ENCODE data around the gene RPS17.
"Not testable (repeated sequence)": the region's sequence is repeated elsewhere in the genome, so short reads cannot be mapped to it uniquely, and the experiment has no call there.

The RPS17 gene

DNA sequence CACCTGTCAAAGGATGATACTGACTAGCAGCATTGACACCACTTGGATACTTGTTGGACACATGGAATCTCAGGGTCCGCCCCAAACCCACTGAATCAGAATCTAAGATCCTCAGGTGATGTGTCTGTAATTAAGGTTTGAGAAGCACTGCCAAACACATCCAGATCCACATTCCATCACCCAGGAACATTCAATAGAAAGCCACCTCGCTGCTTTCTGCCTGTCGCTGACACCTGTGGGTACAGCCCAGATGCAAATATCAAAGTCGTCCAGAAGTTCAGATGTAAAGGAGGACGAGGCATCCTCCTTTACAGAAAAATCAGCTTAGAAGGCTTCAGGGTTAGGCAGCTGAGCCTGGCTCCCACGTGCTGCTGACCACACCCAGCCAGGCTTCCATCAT, 5.2 kb upstream of the RPS17 start:
- no peak for DNase-seq (ENCODE audit: low read depth in 2 of 2)

DNA sequence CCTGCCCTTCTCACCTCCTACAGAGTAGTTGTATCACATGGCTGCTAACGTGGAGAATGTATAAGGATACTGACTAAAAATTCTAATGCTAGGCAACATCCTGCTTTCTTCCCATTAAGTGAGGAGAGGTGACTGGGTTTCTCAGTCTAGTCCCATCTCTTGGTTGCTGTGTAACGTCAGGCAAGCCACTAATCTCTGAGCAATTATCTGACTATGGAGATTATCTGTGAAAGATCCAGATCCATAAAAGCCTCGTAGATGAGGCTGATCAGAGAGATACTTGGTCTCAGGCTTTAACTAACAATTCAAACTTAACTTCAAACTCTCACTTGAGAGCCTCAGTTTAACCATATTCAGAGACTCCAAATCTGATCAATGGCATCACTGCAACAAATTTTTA, 4.7 kb upstream of the RPS17 start:
- DNase-seq (ENCODE audit: low read depth in 2 of 2): no peak

GRCh38 chr15:82544431-82544830, 4.2 kb upstream of the RPS17 start:
- no peak for DNase-seq (ENCODE audit: low read depth in 2 of 2)

DNA sequence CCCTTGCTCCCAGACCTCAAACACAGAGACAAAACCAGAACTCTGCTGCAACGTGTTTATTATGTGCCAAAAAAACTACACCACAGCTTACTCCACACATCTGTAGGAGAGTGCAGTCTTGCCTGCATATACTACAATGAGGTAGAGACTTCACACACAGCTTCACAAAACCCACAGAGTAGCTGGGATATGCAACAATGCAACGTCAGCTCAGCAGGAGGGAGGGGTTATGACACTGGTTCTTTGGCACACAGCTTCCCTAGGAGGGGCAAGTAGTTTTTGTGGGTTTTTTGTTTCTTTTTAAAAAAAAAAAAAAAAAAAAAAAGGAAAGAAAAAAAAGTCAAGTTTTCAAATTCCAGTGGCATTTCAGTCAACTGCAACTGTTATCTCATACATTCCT, 2.9 kb upstream of the RPS17 start:
- no peak for DNase-seq (ENCODE audit: low read depth in 2 of 2)

GRCh38 chr15:82540984-82541431, 751 bp upstream of the RPS17 start:
- no peak for DNase-seq (ENCODE audit: low read depth in 2 of 2)

GRCh38 chr15:82539691-82540054, 584 bp downstream of the RPS17 start:
- DNase-seq (ENCODE audit: low read depth in 2 of 2): no peak

- no peak for DNase-seq (ENCODE audit: low read depth in 2 of 2)
Measured at GRCh38 chr15:82538961-82539690, 1.1 kb downstream of the RPS17 start.

- no peak for DNase-seq (ENCODE audit: low read depth in 2 of 2)
Measured at GRCh38 chr15:82537351-82537908, 2.8 kb downstream of the RPS17 start.

DNA sequence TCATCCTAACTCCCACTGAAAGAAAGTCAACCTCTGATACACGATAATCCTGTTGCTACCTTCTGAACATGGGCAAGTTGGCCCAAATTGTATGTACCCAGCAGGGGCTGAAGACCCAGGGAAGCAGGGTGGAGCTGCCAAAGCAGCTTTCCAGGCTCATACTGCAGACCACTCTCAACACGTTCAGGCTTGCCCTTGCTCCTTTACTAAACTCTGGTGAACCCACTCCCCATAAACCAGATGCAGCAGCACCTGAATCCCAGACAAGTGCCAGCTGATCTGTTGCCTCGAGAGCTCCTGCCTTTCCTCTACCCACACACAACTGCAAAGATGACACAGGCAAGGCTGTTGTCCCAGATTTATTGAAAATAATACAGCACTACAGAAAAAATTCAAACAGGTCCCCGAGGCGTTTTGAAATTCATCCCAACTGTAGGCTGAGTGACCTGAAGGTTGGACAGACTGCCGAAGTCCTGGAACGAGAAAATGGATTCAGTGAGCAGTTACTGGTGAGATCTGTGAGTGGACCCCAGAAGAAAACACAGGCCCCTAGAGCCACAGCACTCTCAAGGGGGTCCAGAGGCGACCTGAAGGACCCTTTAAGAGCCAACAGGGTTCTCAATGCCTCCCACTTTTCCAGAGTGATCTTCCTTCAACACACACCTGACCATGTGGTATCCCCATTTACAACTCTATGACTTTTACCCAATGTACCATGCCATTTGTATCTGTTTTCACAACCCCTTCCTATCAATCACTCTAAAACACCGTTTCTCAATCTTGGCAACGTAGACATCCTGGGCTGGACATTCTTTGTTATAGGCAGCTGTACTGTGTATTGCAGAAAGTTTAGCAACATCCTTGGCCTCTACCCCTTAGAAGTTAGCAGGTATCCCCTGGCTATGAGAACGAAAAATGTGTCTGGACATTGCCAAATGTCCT, 3.6 kb downstream of the RPS17 start:
- DNase-seq (ENCODE audit: low read depth in 2 of 2): no peak

- DNase-seq (ENCODE audit: low read depth in 2 of 2): no peak
Measured at GRCh38 chr15:82535566-82536408, 4.5 kb downstream of the RPS17 start.

GRCh38 chr15:82535151-82535550, 5.1 kb downstream of the RPS17 start:
- DNase-seq (ENCODE audit: low read depth in 2 of 2): not testable (repeated sequence)

GRCh38 chr15:82534457-82534861, 5.8 kb downstream of the RPS17 start:
- not testable (repeated sequence) for DNase-seq (ENCODE audit: low read depth in 2 of 2)

- DNase-seq (ENCODE audit: low read depth in 2 of 2): no peak
Measured at GRCh38 chr15:82533801-82534200, 6.5 kb downstream of the RPS17 start.

GRCh38 chr15:82532991-82533481, 7.2 kb downstream of the RPS17 start:
- no peak for DNase-seq (ENCODE audit: low read depth in 2 of 2)

DNA sequence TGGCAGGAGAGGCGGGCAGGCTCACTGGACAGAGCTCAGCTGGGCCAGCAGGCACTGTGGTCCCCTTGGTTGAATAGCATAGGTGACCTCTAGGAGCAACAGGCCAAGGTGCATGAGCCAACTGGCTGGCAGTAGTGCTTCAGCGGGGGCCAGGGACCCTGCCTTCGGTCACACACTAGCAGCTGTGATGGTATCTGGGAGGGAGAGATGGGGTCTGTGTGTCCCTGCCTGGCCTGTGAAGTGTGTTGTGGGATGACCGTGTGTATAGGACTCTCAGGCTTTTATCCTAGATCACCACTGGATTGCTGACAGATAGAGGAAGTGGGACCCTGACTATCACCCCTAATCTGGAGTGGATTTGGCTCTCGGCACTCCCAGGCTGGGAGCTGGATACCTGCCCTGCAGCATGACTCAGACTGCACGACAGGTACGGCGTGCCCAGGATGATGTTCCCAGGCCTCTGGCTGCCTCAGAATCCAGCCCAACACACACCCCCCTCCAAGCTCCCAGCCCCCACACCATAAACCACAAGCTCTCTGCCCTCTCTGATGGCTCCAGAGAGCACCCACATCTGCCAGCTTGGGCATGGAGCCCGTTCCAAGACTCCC, 7.8 kb downstream of the RPS17 start:
- no peak for DNase-seq (ENCODE audit: low read depth in 2 of 2)

GRCh38 chr15:82531496-82532382, 8.5 kb downstream of the RPS17 start:
- DNase-seq (ENCODE audit: low read depth in 2 of 2): no peak

- DNase-seq (ENCODE audit: low read depth in 2 of 2): peak; percentile 47 to 48
Measured at GRCh38 chr15:82530606-82531379, 9.5 kb downstream of the RPS17 start.

DNA sequence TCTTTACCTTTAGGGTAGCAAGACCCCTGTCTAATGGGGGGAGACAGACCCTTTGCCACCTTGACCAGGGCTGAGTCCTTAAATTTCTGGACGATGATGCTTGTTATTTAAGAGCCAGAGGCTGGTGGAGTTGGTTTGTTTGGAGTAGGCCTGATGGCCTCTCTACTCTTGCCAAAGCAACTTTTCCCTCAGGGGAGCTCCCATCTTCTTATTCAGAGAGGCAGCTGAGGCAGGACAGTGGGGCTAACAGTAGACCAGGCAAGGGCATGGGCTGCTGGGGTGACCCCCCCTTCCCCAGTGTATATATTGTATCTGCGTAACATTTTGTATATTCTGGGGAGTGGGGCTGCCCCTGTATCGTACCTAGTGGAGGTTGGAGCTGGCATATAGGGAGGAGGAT, 10.3 kb downstream of the RPS17 start:
- no peak for DNase-seq (ENCODE audit: low read depth in 2 of 2)

- DNase-seq (ENCODE audit: low read depth in 2 of 2): not testable (repeated sequence)
Measured at GRCh38 chr15:82513587-82513986, 26.7 kb downstream of the RPS17 start.

Data from stimulated activated CD8-positive, alpha-beta memory T cell treated with anti-CD3 and anti-CD28 coated beads, Interleukin-7, amount 100 ng/mL, for 4 hours (primary cell).